ENCODE measurements around the gene ZNF653.

DNA sequence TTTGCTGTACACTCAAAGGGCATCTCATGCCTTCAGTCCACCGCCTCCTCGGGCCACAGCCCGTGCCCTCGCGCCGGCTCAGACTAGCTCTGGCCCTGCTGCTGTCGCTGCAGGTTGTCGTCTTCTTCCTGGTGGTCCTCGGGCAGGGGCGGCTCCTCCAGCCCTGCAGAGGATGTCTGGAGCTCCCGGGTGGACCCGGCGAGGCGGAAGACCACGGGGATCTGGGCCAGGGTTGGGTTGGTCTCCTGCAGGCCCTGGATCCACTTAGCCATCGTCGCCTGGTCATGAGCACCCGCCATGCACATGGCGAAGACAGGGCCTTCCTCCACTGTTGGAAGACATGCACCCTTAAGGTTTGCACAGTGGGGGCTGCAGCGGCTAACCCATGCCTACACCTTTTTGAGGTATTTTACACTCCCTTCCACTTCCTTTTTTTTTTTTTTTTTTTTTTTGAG is 489 bp upstream of the ZNF653 start:
- TF ChIP-seq, protein P1, sequence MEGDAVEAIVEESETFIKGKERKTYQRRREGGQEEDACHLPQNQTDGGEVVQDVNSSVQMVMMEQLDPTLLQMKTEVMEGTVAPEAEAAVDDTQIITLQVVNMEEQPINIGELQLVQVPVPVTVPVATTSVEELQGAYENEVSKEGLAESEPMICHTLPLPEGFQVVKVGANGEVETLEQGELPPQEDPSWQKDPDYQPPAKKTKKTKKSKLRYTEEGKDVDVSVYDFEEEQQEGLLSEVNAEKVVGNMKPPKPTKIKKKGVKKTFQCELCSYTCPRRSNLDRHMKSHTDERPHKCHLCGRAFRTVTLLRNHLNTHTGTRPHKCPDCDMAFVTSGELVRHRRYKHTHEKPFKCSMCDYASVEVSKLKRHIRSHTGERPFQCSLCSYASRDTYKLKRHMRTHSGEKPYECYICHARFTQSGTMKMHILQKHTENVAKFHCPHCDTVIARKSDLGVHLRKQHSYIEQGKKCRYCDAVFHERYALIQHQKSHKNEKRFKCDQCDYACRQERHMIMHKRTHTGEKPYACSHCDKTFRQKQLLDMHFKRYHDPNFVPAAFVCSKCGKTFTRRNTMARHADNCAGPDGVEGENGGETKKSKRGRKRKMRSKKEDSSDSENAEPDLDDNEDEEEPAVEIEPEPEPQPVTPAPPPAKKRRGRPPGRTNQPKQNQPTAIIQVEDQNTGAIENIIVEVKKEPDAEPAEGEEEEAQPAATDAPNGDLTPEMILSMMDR (IDR thresholded peaks at IDR 0.05): no peak
- TF ChIP-seq POLR2A (IDR thresholded peaks at IDR 0.05): no peak
